Cardiac muscle cell (in vitro differentiated cells and primary cell): ENCODE results near the gene STRAP. TPM values are rescaled to one million over a fixed set of nuclear protein-coding genes. Genes with fewer than 3 reads are reported as not detected.

ENCODE experiments used
- DNase-seq, 2 donors: peaks; one replicate each; pipeline versions ENCODE4 v3.0.0 to v3.0.0-alpha.2; 2010 to 2017; ENCODE audit warnings: low read depth in 1 of 2, low spot score in 1 of 2
- H3K27ac ChIP-seq: fragments of 200-600 bp; sonication (generic); 2 replicates; pipeline ENCODE4 v1.5.1; 2016
- H3K27me3 ChIP-seq: fragments of 200-600 bp; sonication (generic); 2 replicates; pipeline ENCODE4 v1.6.0; 2016; ENCODE audit warnings: control low read depth
- H3K36me3 ChIP-seq: fragments of 200-600 bp; sonication (generic); 2 replicates; pipeline ENCODE4 v1.5.1; 2016; ENCODE audit warnings: control low read depth
- H3K4me1 ChIP-seq: fragments of 200-600 bp; sonication (generic); 2 replicates; pipeline ENCODE4 v1.8.1; 2017; ENCODE audit warnings: low read depth, mild to moderate bottlenecking, mixed run types
- H3K4me3 ChIP-seq: fragments of 200-600 bp; sonication (generic); 2 replicates; pipeline ENCODE4 v1.5.1; 2016; ENCODE audit warnings: mild to moderate bottlenecking
- H3K9me3 ChIP-seq: fragments of 200-600 bp; sonication (generic); 2 replicates; pipeline ENCODE4 v1.5.1; 2017; ENCODE audit warnings: low read depth, mild to moderate bottlenecking, control low read depth
- CTCF ChIP-seq: IDR thresholded peaks from 2 replicates; pipeline ENCODE4 v1.5.1; 2012; ENCODE audit warnings: low read depth, mild to moderate bottlenecking, low read length
- polyA plus RNA-seq: library from polyadenylated mRNA; unstranded; fragments of >200 nt; fragmentation: Nextera tagmentation; extraction: Ambion mirVana; gene quantifications from 2 replicates; pipeline ENCODE4 v1.2.1, GENCODE V29; 2016
- total RNA-seq: library from RNA; depleted of rRNA; stranded (reverse); fragments of >200 nt; gene quantifications from 2 replicates; pipeline ENCODE4 v1.2.3, GENCODE V29; 2016

STRAP gene
- total and polyA plus RNA-seq, 2 experiments from 2014 or later, result 81.6 to 261 TPM

GRCh38 chr12:15858353-15858752 is 23.8 kb upstream of the STRAP start:
- Histone ChIP-seq H3K36me3 (no peaks in the 10 kb centered on the region), H3K9me3 (no peaks in the 10 kb centered on the region), H3K4me1 (no peaks in the 10 kb centered on the region), H3K27me3 (no peaks in the 10 kb centered on the region), H3K4me3 (no peak overlapping the region), H3K27ac (no peak overlapping the region)
- DNase-seq, result peak in 1 of 2 donors; percentile 8
- TF ChIP-seq CTCF, result peak; percentile 9

- H3K27me3 ChIP-seq, result no peaks in the 10 kb centered on the region
- no peak for TF ChIP-seq CTCF
- peak in 1 of 2 donors; percentile 64 for DNase-seq
- H3K4me3 ChIP-seq, result no peak overlapping the region
- H3K27ac ChIP-seq, result no peak overlapping the region
- H3K9me3 ChIP-seq, result no peaks in the 10 kb centered on the region
- no peaks in the 10 kb centered on the region for H3K36me3 ChIP-seq
- H3K4me1 ChIP-seq, result no peaks in the 10 kb centered on the region
These were observed 23.1 kb upstream of the STRAP start for GRCh38 chr12:15859116-15859515.

- Histone ChIP-seq H3K4me1 (no peaks in the 10 kb centered on the region), H3K27me3 (no peaks in the 10 kb centered on the region), H3K9me3 (no peaks in the 10 kb centered on the region), H3K27ac (no peak overlapping the region), H3K4me3 (no peak overlapping the region), H3K36me3 (no peaks in the 10 kb centered on the region)
- TF ChIP-seq CTCF, result no peak
- DNase-seq, result peak in 1 of 2 donors; percentile 33
These were observed 20.8 kb upstream of the STRAP start for GRCh38 chr12:15861404-15861803.

- no peak overlapping the region for H3K27ac ChIP-seq
- no peak for DNase-seq
These were observed 19.3 kb upstream of the STRAP start for GRCh38 chr12:15862840-15863239.

GRCh38 chr12:15863372-15863771 is 18.8 kb upstream of the STRAP start:
- Histone ChIP-seq H3K4me1 (no peaks in the 10 kb centered on the region), H3K27me3 (no peaks in the 10 kb centered on the region), H3K9me3 (no peaks in the 10 kb centered on the region), H3K27ac (no peak overlapping the region), H3K36me3 (no peaks in the 10 kb centered on the region), H3K4me3 (no peak overlapping the region)
- DNase-seq, result no peak
- TF ChIP-seq CTCF, result no peak

More at GRCh38 chr12:15862840-15863239, 19.3 kb upstream of the STRAP start:
- H3K27me3 ChIP-seq, result no peaks in the 10 kb centered on the region
- H3K4me1 ChIP-seq, result no peaks in the 10 kb centered on the region
- no peaks in the 10 kb centered on the region for H3K36me3 ChIP-seq
- no peaks in the 10 kb centered on the region for H3K9me3 ChIP-seq
- TF ChIP-seq CTCF, result no peak
- H3K4me3 ChIP-seq, result no peak overlapping the region

- TF ChIP-seq CTCF, result no peak
- H3K36me3 ChIP-seq, result no peaks in the 10 kb centered on the region
- no peaks in the 10 kb centered on the region for H3K27me3 ChIP-seq
- no peak for DNase-seq
- no peaks in the 10 kb centered on the region for H3K4me1 ChIP-seq
- no peak overlapping the region for H3K27ac ChIP-seq
- no peaks in the 10 kb centered on the region for H3K9me3 ChIP-seq
- H3K4me3 ChIP-seq, result no peak overlapping the region
These were observed 18.2 kb upstream of the STRAP start for GRCh38 chr12:15863984-15864383.
